VCaP (cell line): Measurements from ENCODE around the gene ARL16.

Experiments used
- H3K27ac ChIP-seq: fragments of 450-650 bp; 2 replicates; pipeline ENCODE4 v1.5.1; 2017
- TF ChIP-seq, protein P1 (sequence below): fragments of 450-650 bp; conservative IDR thresholded peaks from 2 replicates; pipeline ENCODE4 v1.5.1; 2017; ENCODE audit warnings: mild to moderate bottlenecking, moderate library complexity

Gene ARL16

DNA sequence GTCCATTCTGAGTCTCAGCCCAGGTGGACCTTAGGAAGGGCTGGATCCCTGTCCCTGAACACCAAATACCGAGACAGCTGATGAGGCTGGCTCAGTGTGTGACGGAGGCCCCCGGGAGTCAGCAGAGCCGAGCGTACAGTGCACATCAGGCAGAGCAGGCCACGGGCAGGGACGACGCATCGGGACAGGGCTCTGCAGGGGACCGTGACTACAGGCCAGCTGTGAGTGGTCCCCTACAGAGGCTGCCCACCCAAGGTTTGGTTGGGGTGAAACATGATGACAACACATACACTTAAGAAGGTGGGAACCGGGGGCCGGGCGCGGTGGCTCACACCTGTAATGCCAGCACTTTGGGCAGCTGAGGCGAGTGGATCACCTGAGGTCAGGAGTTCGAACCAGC is 10.6 kb downstream of the ARL16 start:
- TF ChIP-seq, protein P1, sequence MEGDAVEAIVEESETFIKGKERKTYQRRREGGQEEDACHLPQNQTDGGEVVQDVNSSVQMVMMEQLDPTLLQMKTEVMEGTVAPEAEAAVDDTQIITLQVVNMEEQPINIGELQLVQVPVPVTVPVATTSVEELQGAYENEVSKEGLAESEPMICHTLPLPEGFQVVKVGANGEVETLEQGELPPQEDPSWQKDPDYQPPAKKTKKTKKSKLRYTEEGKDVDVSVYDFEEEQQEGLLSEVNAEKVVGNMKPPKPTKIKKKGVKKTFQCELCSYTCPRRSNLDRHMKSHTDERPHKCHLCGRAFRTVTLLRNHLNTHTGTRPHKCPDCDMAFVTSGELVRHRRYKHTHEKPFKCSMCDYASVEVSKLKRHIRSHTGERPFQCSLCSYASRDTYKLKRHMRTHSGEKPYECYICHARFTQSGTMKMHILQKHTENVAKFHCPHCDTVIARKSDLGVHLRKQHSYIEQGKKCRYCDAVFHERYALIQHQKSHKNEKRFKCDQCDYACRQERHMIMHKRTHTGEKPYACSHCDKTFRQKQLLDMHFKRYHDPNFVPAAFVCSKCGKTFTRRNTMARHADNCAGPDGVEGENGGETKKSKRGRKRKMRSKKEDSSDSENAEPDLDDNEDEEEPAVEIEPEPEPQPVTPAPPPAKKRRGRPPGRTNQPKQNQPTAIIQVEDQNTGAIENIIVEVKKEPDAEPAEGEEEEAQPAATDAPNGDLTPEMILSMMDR: no peak
- no peak overlapping the region for H3K27ac ChIP-seq

DNA sequence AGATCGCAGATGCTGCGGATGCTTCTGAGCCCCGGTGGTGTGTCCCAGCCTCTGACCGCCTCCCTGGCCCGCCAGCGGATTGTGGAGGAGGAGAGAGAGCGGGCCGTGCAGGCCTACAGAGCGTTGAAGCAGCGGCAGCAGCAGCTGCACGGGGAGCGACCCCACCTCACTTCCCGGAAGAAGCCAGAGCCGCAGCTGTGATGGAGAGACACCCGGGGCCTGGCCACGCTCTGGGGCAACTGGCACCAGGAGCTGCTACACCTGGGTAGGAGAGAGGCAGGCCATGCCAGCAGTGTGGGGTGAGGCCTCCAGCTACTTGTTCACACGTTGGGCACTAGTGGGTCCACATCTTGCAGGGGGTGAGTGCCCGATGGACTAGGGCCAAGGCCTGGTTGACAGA is 11.1 kb downstream of the ARL16 start:
- no peak overlapping the region for H3K27ac ChIP-seq
- TF ChIP-seq, protein P1: no peak

DNA sequence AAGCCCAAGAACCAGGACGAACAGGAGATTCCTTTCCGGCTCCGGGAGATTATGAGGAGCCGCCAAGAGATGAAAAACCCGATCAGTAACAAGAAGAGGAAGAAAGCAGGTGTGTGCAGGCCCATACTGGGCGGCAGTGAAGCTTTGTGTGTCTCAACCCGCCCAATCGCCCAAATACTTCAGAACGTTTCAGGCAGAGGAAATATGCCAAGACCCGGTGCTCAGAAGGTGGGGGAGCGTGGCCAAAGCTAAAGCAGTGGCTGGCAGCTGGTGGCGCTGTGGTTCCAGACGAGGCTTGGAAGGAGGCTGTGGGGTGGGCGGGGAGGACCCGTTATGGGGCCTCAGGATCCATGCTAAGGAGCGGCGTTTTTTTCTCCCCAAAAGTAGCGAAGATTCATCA is 15.8 kb downstream of the ARL16 start:
- TF ChIP-seq, protein P1: no peak
- peak overlapping the region; percentile 93 for H3K27ac ChIP-seq

DNA sequence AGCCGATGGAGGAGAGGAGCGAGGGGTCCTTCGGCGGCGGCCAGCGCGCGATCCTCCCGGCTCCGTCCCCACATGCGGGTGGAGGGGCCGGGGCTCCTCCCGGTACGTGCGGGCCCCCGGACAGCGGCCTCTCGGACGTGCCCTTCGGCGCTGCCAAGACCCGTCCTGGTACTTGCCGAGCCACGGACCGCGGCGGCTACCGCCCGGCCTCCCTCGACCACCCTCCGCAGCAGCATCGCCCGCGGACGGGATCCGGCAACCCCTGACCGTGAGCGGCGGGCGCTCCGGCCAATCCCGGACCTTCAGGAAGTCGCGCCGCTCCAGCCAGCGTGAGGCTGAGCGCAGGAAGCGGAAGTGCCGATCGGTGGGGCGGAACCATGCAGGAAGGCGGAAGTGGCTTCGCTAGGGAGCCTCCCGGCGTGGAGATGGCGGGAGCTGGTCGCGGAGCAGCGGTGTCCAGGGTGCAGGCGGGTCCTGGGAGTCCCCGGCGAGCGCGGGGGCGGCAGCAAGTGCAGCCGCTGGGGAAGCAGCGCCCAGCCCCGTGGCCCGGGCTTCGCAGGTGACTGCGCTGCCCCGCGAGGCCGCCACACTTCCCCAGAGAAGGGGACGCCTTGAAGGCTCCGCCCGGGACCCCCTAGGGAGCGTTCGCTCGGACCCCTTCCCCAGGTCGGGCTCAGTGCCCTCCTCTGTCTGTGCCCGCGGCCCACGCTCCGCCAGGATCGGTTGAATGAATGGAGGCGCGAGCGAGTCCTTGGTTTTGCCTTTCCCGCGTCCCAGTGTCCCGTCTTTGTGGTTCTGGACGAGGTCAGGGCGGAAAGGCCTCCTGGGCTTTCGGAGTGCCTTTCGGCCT is 17.0 kb downstream of the ARL16 start, which contains the start of the genes CCDC137 and OXLD1:
CCDC137 (plus strand) TSS at position 396 of the 850 bp plus-strand sequence; CDS start at position 426, 30 bp downstream.
OXLD1 (minus strand) TSS at position 264 of the 850 bp plus-strand sequence; CDS start at position 236, 28 bp downstream.
- H3K27ac ChIP-seq: peak within 1 kb of the TSS; percentile 93
- TF ChIP-seq, protein P1: no peak

- H3K27ac ChIP-seq: peak overlapping the region; percentile 93
Measured at GRCh38 chr17:81666092-81666341, 17.6 kb downstream of the ARL16 start.

GRCh38 chr17:81665205-81666091 is 18.1 kb downstream of the ARL16 start:
- TF ChIP-seq, protein P1: no peak
- H3K27ac ChIP-seq: peak overlapping the region; percentile 93

More at GRCh38 chr17:81666092-81666341, 17.6 kb downstream of the ARL16 start:
- TF ChIP-seq, protein P1: no peak

- TF ChIP-seq, protein P1: no peak
- H3K27ac ChIP-seq: no peak overlapping the region
Measured at GRCh38 chr17:81664051-81664470, 19.5 kb downstream of the ARL16 start.
